CD14-positive monocyte (primary cell): Measurements from ENCODE around the gene KIAA0513. TPM values are rescaled to one million over a fixed set of nuclear protein-coding genes. Genes with fewer than 3 reads are reported as not detected.

ENCODE experiments used
- DNase-seq, 3 donors: peaks; one replicate each; pipeline ENCODE4 v3.0.0-alpha.2; 2011 to 2022
- H2AFZ ChIP-seq: 2 replicates; pipeline ENCODE4 v1.6.0; 2012; ENCODE audit warnings: mild to moderate bottlenecking, low read depth, low read length, inconsistent platforms; ENCODE audit not compliant: insufficient read depth, poor library complexity, severe bottlenecking
- H3K27ac ChIP-seq, 2 donors: 1 replicate in 1 of 2; 2 replicates in 1 of 2; pipeline ENCODE4 v1.5.1; 2012 to 2013; ENCODE audit warnings: low read length in 2 of 2, control low read depth in 1 of 2, inconsistent platforms in 1 of 2, low read depth in 1 of 2, mild to moderate bottlenecking in 1 of 2
- H3K27me3 ChIP-seq, 2 donors: one replicate each; pipeline versions ENCODE4 v1.6.0 to v1.6.1; 2011 to 2013; ENCODE audit warnings: low read length in 2 of 2; ENCODE audit not compliant: control insufficient read depth in 2 of 2, insufficient read depth in 2 of 2
- H3K36me3 ChIP-seq, 2 donors: replicated peaks in 1 of 2; 1 replicate in 1 of 2; 2 replicates in 1 of 2; pipeline versions ENCODE4 v1.5.1 to v1.6.1; 2012 to 2013; ENCODE audit warnings: low read length in 2 of 2, control low read depth in 1 of 2, inconsistent platforms in 1 of 2, mild to moderate bottlenecking in 1 of 2; ENCODE audit not compliant: insufficient read depth in 2 of 2, control insufficient read depth in 1 of 2
- H3K4me1 ChIP-seq, 2 donors: 1 replicate in 1 of 2; 2 replicates in 1 of 2; pipeline versions ENCODE4 v1.5.1 to v1.6.1; 2012 to 2013; ENCODE audit warnings: low read length in 2 of 2, control low read depth in 1 of 2, inconsistent platforms in 1 of 2, mild to moderate bottlenecking in 1 of 2, moderate library complexity in 1 of 2; ENCODE audit not compliant: insufficient read depth in 2 of 2, control insufficient read depth in 1 of 2
- H3K4me2 ChIP-seq: replicated peaks from 2 replicates; pipeline ENCODE3; 2012; ENCODE audit warnings: low read length, moderate library complexity, mild to moderate bottlenecking; ENCODE audit not compliant: poor library complexity, severe bottlenecking; ENCODE audit errors: extremely low read depth
- H3K4me3 ChIP-seq, 3 experiments: fragments of 200-600 bp in 1 of 3; sonication (generic) in 1 of 3; replicated peaks in 1 of 3; 1 replicate in 2 of 3; 2 replicates in 1 of 3; pipeline ENCODE4 v1.5.1; 2011 to 2013; ENCODE audit warnings: low read length in 3 of 3, mild to moderate bottlenecking in 3 of 3, control low read depth in 2 of 3, low read depth in 2 of 3, inconsistent platforms in 1 of 3, moderate library complexity in 1 of 3
- H3K79me2 ChIP-seq: 2 replicates; pipeline ENCODE4 v1.6.0; 2012; ENCODE audit warnings: mild to moderate bottlenecking, control low read depth, inconsistent platforms, low read length, moderate library complexity; ENCODE audit not compliant: insufficient read depth
- H3K9ac ChIP-seq: 2 replicates; pipeline ENCODE4 v1.6.0; 2017; ENCODE audit warnings: low read length, mild to moderate bottlenecking; ENCODE audit not compliant: insufficient read depth, poor library complexity, severe bottlenecking
- H3K9me3 ChIP-seq, 2 donors: replicated peaks in 1 of 2; 1 replicate in 1 of 2; 2 replicates in 1 of 2; pipeline versions ENCODE4 v1.5.1 to v1.6.1; 2012 to 2013; ENCODE audit warnings: low read length in 2 of 2, control low read depth in 1 of 2; ENCODE audit not compliant: control insufficient read depth in 1 of 2, insufficient read depth in 1 of 2
- H4K20me1 ChIP-seq: 2 replicates; pipeline ENCODE4 v1.6.0; 2012; ENCODE audit warnings: mild to moderate bottlenecking, low read length, control low read depth, moderate library complexity; ENCODE audit not compliant: insufficient read depth
- H3K27ac Mint-ChIP-seq, 7 donors: one replicate each; pipeline ENCODE4 v1.8.0; 2020; ENCODE audit warnings: mild to moderate bottlenecking in 7 of 7, mixed read lengths in 7 of 7, moderate library complexity in 6 of 7, inconsistent platforms in 2 of 7
- H3K27me3 Mint-ChIP-seq, 3 donors: one replicate each; pipeline ENCODE4 v1.8.0; 2021 to 2022; ENCODE audit warnings: low read depth in 3 of 3, mild to moderate bottlenecking in 3 of 3, mixed read lengths in 3 of 3, moderate library complexity in 3 of 3, inconsistent platforms in 1 of 3
- H3K36me3 Mint-ChIP-seq, 2 donors: one replicate each; pipeline ENCODE4 v1.8.0; 2020; ENCODE audit warnings: mixed read lengths in 2 of 2, inconsistent platforms in 1 of 2, mild to moderate bottlenecking in 1 of 2
- H3K4me1 Mint-ChIP-seq: one replicate; pipeline ENCODE4 v1.8.0; 2020; ENCODE audit warnings: mild to moderate bottlenecking, mixed read lengths
- H3K4me3 Mint-ChIP-seq, 2 donors: one replicate each; pipeline ENCODE4 v1.8.0; 2020; ENCODE audit warnings: mild to moderate bottlenecking in 2 of 2, mixed read lengths in 2 of 2, moderate library complexity in 1 of 2
- H3K9me3 Mint-ChIP-seq, 7 donors: one replicate each; pipeline ENCODE4 v1.8.0; 2020 to 2022; ENCODE audit warnings: mixed read lengths in 7 of 7, mild to moderate bottlenecking in 6 of 7, moderate library complexity in 6 of 7, inconsistent platforms in 2 of 7
- CTCF ChIP-seq: fragments of 200-600 bp; IDR thresholded peaks from one replicate; pipeline ENCODE4 v1.8.0; 2022; ENCODE audit warnings: antibody characterized with exemption, mild to moderate bottlenecking
- whole genome bisulfite sequencing: methylation state at CpG from one replicate; pipeline ENCODE4 v1.1.5; 2013; ENCODE audit warnings: missing lambda C conversion rate; ENCODE audit not compliant: insufficient coverage; 5-methylcytosine and 5-hydroxymethylcytosine counted together
- intact Hi-C, 2 donors: fragments of 100-400 bp; cut with micrococcal nuclease; formaldehyde crosslinking; loops; one replicate each; pipeline versions ENCODE4 v1.15.0 to v1.15.1; 2023
- polyA plus RNA-seq, 3 donors: library from polyadenylated mRNA; depleted of rRNA in 1 of 3; unstranded in 2 of 3; stranded (reverse) in 1 of 3; fragments of 300-500 nt in 2 of 3; fragments of >200 nt in 1 of 3; fragmentation: Illumina TruSeq in 2 of 3; gene quantifications; 1 replicate in 2 of 3; 2 replicates in 1 of 3; pipeline ENCODE4 v1.2.3, GENCODE V29; 2012 to 2021

Gene KIAA0513
- polyA plus RNA-seq, 3 donors, result 21.4 to 77.5 (median 32.7) TPM

GRCh38 chr16:85081765-85082164, 54.2 kb downstream of the KIAA0513 start:
- H3K4me2 ChIP-seq, result no peak overlapping the region
- no peak overlapping the region for H3K27ac ChIP-seq

More at GRCh38 chr16:85081765-85082164, 54.2 kb downstream of the KIAA0513 start:
- H3K4me3 Mint-ChIP-seq, result no peak overlapping the region
- Histone ChIP-seq H3K4me3 (no peak overlapping the region), H4K20me1 (peaks cover 78% of the 10 kb centered on the region), H3K36me3 (peaks cover 76 to 85% of the 10 kb centered on the region in 2 donors), H3K9me3 (no peaks in the 10 kb centered on the region), H2AFZ (no peak overlapping the region), H3K9ac (no peak overlapping the region), H3K27me3 (no peaks in the 10 kb centered on the region), H3K79me2 (no peaks in the 10 kb centered on the region), H3K4me1 (peaks cover 34 to 44% of the 10 kb centered on the region in 2 donors)
- peaks cover 34% of the 10 kb centered on the region for H3K4me1 Mint-ChIP-seq
- H3K9me3 Mint-ChIP-seq, result peaks cover 0 to 3% (median 1%) of the 10 kb centered on the region in 7 donors
- DNase-seq, result no peak
- peaks cover 0 to 6% (median 3%) of the 10 kb centered on the region in 3 donors for H3K27me3 Mint-ChIP-seq
- intact Hi-C loops, result loop anchor here (10.0 kb wide), 2 partner anchors 47 to 327 kb away; no protein-coding TSS in a partner anchor
- H3K27ac Mint-ChIP-seq, result peak overlapping the region in 1 of 7 donors; percentile 56
- WGBS, result 94% methylated on average over 12 of the region's 15 CpGs
- no peak for TF ChIP-seq CTCF
- peaks cover 76 to 98% of the 10 kb centered on the region in 2 donors for H3K36me3 Mint-ChIP-seq
